ENCODE results near the gene AK1. TPM values are rescaled to one million over a fixed set of nuclear protein-coding genes. Genes with fewer than 3 reads are reported as not detected.
A peak's percentile ranks its signal among the peaks of the same experiment; 100 is the strongest.

AK1 gene
- total and polyA plus RNA-seq, 2 of the 13 experiments (the other 11 are each of a cell fraction or from before 2014, with no cell fraction given) = 19.1 to 32.8 TPM

DNA sequence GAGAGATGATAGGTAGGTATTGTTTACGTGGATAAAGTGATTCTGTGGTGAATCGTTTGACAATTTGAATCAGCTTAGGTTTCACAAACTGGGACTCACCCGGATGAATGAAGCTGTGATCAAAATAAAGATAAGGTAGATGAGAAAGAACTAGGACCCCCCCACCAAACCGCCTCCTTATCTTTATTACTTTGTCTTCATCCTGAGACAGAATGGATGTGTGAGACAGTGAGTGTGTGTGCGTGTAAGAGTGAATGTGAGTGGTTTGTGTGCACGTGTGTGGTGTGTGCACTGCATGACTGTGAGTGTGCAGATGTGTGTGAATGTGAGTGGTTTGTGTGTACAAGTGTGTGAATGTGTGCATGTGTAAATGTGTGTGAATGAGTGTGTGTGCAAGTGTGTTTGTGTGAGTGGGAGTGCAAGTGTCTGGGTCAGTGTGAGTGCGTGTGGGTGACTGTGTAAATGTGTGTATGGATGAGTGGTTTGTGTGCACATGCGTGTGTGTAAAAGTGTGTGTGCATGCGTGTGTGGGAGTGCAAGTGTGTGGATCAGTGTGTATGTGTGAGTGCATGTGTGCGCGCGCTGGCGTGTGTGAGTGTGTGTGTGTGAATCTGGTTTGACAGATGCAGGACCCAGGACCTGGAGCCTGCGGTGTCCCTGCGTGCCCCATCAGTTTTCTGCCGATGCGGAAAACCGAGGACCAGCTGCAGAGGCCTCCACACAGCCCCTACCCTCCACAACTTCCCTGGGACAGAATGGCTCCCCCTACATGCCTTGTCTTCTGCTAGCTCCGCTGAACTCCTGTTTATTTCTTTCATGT is 11.6 kb downstream of the AK1 start (continued):
- TF ChIP-seq, protein P1, sequence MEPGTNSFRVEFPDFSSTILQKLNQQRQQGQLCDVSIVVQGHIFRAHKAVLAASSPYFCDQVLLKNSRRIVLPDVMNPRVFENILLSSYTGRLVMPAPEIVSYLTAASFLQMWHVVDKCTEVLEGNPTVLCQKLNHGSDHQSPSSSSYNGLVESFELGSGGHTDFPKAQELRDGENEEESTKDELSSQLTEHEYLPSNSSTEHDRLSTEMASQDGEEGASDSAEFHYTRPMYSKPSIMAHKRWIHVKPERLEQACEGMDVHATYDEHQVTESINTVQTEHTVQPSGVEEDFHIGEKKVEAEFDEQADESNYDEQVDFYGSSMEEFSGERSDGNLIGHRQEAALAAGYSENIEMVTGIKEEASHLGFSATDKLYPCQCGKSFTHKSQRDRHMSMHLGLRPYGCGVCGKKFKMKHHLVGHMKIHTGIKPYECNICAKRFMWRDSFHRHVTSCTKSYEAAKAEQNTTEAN (CRISPR knock-in tag; conservative IDR thresholded peaks at IDR 0.05) = peak; percentile 87
- peak; percentile 32 for TF ChIP-seq AGO2 (optimal IDR thresholded peaks at IDR 0.05; ENCODE audit: low read depth, low read length)
- 0 out of 2 replicates have a peak, but pooled peaks have one; percentile 5 for TF ChIP-seq FOXK2 (IDR thresholded peaks at IDR 0.05)
- 0 out of 2 replicates have a peak, but pooled peaks have one; percentile 67 for TF ChIP-seq SOX6 (IDR thresholded peaks at IDR 0.05)
- no peak for TF ChIP-seq SOX6 (CRISPR knock-in tag; IDR thresholded peaks at IDR 0.05)
- no peak for TF ChIP-seq ZHX2 (IDR thresholded peaks at IDR 0.05; ENCODE audit: low read depth)
- TF ChIP-seq ZHX2 (CRISPR knock-in tag; IDR thresholded peaks at IDR 0.05; ENCODE audit: borderline replicate concordance) = no peak

Measured in HepG2 (cell line).